Neutrophil (primary cell): ENCODE measurements around the gene SARDH.

Experiments
- H3K27ac ChIP-seq: fragments of 200-600 bp; sonication (generic); 2 replicates; pipeline ENCODE4 v1.5.1; 2016; ENCODE audit warnings: mild to moderate bottlenecking, moderate library complexity
- H3K27me3 ChIP-seq: fragments of 200-600 bp; sonication (generic); 2 replicates; pipeline ENCODE4 v1.6.0; 2016; ENCODE audit warnings: mild to moderate bottlenecking
- H3K36me3 ChIP-seq: fragments of 200-600 bp; sonication (generic); 2 replicates; pipeline ENCODE4 v1.5.1; 2017
- H3K4me1 ChIP-seq, 2 experiments: fragments of 200-600 bp in 1 of 2; sonication (generic) in 1 of 2; 1 replicate in 1 of 2; 2 replicates in 1 of 2; pipeline versions ENCODE4 v1.5.1 to v1.6.1; 2013 to 2016; ENCODE audit warnings: low read depth in 1 of 2, low read length in 1 of 2, mild to moderate bottlenecking in 1 of 2, moderate library complexity in 1 of 2; ENCODE audit not compliant: control insufficient read depth in 1 of 2, insufficient read depth in 1 of 2
- H3K4me3 ChIP-seq, 2 experiments: fragments of 200-600 bp in 1 of 2; sonication (generic) in 1 of 2; 1 replicate in 1 of 2; 2 replicates in 1 of 2; pipeline ENCODE4 v1.5.1; 2013 to 2016; ENCODE audit warnings: low read depth in 1 of 2, low read length in 1 of 2, mild to moderate bottlenecking in 1 of 2, moderate library complexity in 1 of 2
- H3K9me3 ChIP-seq: fragments of 200-600 bp; sonication (generic); 2 replicates; pipeline ENCODE4 v1.5.1; 2016
- CTCF ChIP-seq: fragments of 200-600 bp; sonication (generic); IDR thresholded peaks from 2 replicates; pipeline ENCODE4 v1.5.1; 2016; ENCODE audit warnings: antibody characterized with exemption

The SARDH gene

DNA sequence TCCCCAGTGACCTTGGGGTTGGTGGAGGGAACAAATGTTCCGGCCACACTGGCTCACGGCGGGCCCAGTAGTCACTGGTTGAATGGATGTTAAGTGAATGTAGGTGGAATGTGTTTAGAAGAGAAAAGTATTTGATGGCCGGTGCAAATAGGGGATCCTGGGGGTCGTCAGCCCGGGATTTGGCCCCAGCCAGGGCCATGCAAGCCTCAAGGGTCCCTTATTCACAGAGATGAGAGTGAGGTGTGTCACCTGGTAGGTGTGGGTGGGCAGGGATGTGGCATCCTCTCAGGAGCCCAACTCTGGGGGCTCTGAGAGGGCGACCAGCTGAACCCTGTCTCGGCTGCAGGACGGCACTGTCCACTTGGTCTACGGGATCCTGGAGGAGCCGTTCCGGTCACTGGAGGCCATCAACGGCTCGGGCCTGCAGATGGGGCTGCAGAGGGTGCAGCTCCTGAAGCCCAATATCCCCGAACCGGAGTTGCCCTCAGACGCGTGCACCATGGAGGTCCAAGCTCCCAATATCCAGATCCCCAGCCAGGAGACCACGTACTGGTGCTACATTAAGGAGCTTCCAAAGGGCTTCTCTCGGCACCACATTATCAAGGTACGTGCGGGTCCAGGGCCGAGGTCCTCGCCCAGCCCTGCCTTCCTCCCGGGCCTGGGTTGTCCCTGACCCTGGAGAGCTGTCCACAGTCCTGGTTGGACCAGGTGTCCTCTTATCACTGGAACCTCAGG is 96.1 kb downstream of the SARDH start:
- Histone ChIP-seq H3K4me1 (no peaks in the 10 kb centered on the region), H3K36me3 (no peaks in the 10 kb centered on the region), H3K27ac (no peak overlapping the region), H3K27me3 (no peaks in the 10 kb centered on the region), H3K9me3 (no peaks in the 10 kb centered on the region), H3K4me3 (no peak overlapping the region)
- TF ChIP-seq CTCF: no peak

DNA sequence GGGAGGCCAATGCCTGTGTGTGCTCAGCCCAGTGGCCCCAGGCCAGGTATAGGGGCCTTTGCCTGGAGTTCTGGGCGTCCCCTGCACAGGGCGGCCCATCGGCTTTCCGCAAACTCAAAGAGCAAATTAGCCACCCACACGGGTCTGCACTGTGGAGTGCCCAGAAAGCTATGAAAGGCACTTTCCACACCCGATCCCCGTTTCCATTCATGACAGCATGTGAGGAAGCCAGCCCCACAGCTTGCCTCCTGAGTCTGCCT is 96.8 kb downstream of the SARDH start:
- no peak overlapping the region for H3K4me3 ChIP-seq
- no peak for TF ChIP-seq CTCF
- no peaks in the 10 kb centered on the region for H3K27me3 ChIP-seq
- no peaks in the 10 kb centered on the region for H3K36me3 ChIP-seq
- H3K9me3 ChIP-seq: no peaks in the 10 kb centered on the region
- H3K4me1 ChIP-seq: no peaks in the 10 kb centered on the region
- no peak overlapping the region for H3K27ac ChIP-seq

GRCh38 chr9:133640580-133641395 is 97.4 kb downstream of the SARDH start:
- no peak for TF ChIP-seq CTCF
- no peak overlapping the region for H3K4me3 ChIP-seq
- no peaks in the 10 kb centered on the region for H3K4me1 ChIP-seq
- H3K36me3 ChIP-seq: no peaks in the 10 kb centered on the region
- H3K27ac ChIP-seq: no peak overlapping the region
- H3K27me3 ChIP-seq: no peaks in the 10 kb centered on the region
- no peaks in the 10 kb centered on the region for H3K9me3 ChIP-seq

- no peaks in the 10 kb centered on the region for H3K4me1 ChIP-seq
- no peak overlapping the region for H3K4me3 ChIP-seq
- no peak for TF ChIP-seq CTCF
- H3K27ac ChIP-seq: no peak overlapping the region
- H3K27me3 ChIP-seq: no peaks in the 10 kb centered on the region
- H3K9me3 ChIP-seq: no peaks in the 10 kb centered on the region
- no peaks in the 10 kb centered on the region for H3K36me3 ChIP-seq
These were observed 98.0 kb downstream of the SARDH start for GRCh38 chr9:133640160-133640559.

DNA sequence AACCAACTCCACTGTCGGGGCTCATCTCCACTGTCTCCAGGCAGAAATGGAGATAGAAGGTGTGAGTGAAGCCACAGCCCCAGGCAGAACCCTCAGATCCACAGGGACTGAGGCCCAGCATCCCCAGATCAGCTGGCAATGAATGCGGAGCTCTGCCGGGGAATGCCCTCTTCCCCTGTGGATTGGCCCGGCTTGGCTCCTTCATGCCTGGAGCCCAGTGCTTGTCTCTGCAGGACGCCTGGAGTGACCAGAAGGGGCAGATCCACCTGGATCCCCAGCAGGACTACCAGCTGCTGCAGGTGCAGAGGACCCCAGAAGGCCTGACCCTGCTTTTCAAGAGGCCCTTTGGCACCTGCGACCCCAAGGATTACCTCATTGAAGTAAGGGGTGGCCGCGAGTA is 98.5 kb downstream of the SARDH start:
- Histone ChIP-seq H3K4me1 (no peaks in the 10 kb centered on the region), H3K36me3 (no peaks in the 10 kb centered on the region), H3K4me3 (no peak overlapping the region), H3K27ac (no peak overlapping the region), H3K9me3 (no peaks in the 10 kb centered on the region), H3K27me3 (peaks cover 5% of the 10 kb centered on the region)
- TF ChIP-seq CTCF: no peak
